Esophagus (tissue), 2 donors: ENCODE measurements around the gene BOLA2. TPM values are rescaled to one million over a fixed set of nuclear protein-coding genes. Genes with fewer than 3 reads are reported as not detected.
"Not testable (repeated sequence)": the region's sequence is repeated elsewhere in the genome, so short reads cannot be mapped to it uniquely, and the experiment has no call there.

ENCODE experiments used
- H3K27ac ChIP-seq, 2 donors: one replicate each; pipeline ENCODE4 v1.5.1; 2013; ENCODE audit warnings: low read depth in 2 of 2, mild to moderate bottlenecking in 2 of 2, inconsistent platforms in 1 of 2, low read length in 1 of 2, moderate library complexity in 1 of 2
- H3K27me3 ChIP-seq, 2 donors: one replicate each; pipeline ENCODE4 v1.6.1; 2013; ENCODE audit warnings: low read length in 2 of 2, control low read depth in 1 of 2, mild to moderate bottlenecking in 1 of 2; ENCODE audit not compliant: insufficient read depth in 2 of 2, control insufficient read depth in 1 of 2
- H3K36me3 ChIP-seq, 2 donors: one replicate each; pipeline ENCODE4 v1.6.1; 2013; ENCODE audit warnings: low read length in 1 of 2; ENCODE audit not compliant: control insufficient read depth in 2 of 2, insufficient read depth in 2 of 2
- H3K4me1 ChIP-seq, 2 donors: one replicate each; pipeline ENCODE4 v1.6.1; 2013; ENCODE audit warnings: low read length in 1 of 2; ENCODE audit not compliant: control insufficient read depth in 2 of 2, insufficient read depth in 2 of 2
- H3K4me3 ChIP-seq, 2 donors: one replicate each; pipeline ENCODE4 v1.5.1; 2013; ENCODE audit warnings: low read length in 2 of 2, mild to moderate bottlenecking in 2 of 2, low read depth in 1 of 2, moderate library complexity in 1 of 2
- H3K9me3 ChIP-seq, 2 donors: one replicate each; pipeline ENCODE4 v1.6.1; 2013; ENCODE audit warnings: mild to moderate bottlenecking in 2 of 2, low read depth in 1 of 2, low read length in 1 of 2, moderate library complexity in 1 of 2; ENCODE audit not compliant: control insufficient read depth in 2 of 2, insufficient read depth in 1 of 2
- WGBS, 2 donors: extraction: QIAGEN DNeasy Blood & Tissue Kit; methylation state at CpG; one replicate each; pipeline ENCODE4 v1.1.7; 2013; 5-methylcytosine and 5-hydroxymethylcytosine counted together
- polyA plus RNA-seq, 2 donors: library from polyadenylated mRNA; stranded (reverse); fragments of 200-250 nt; gene quantifications; one replicate each; pipeline ENCODE4 v1.2.3, GENCODE V29; 2013
- donor health status: healthy with polysubstance abuse.
- donor health status: Bipolar disorder and iron deficiency.

The BOLA2 gene
- 10 to 100 TPM; 18.8 to 26.0 TPM for polyA plus RNA-seq

GRCh38 chr16:29454269-29454668 is at the start of gene BOLA2, which contains the start of gene SLX1B:
Gene BOLA2, minus strand, starts transcription at chr16:29454351. Its CDS starts 98 bp downstream, at chr16:29454253.
Gene SLX1B, plus strand, starts transcription at chr16:29454533.
- not testable (repeated sequence) for H3K4me3 ChIP-seq, H3K4me1 ChIP-seq, H3K27ac ChIP-seq, H3K36me3 ChIP-seq, H3K27me3 ChIP-seq, H3K9me3 ChIP-seq
- no CpG with 5 or more reads among the region's 33 CpGs for WGBS, 2 donors

DNA sequence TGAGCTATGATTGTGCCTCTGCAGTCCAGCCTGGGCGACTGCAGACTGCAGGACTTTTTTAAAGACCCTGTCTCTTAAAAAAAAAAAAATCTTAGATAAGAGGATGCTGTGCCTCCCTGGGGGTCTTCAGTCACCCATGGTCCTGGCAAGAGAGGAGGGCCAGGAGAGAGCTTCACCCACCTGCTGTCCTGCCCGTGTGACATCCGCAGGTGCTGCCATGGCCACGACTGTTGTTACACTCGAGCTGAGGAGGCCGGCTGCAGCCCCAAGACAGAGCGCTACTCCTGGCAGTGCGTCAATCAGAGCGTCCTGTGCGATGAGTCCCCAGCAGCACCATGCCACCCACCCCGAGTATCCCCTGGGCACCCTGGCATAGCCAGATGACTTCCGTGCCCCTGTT is 28.1 kb upstream of the BOLA2 start:
- 72 to 86% methylated on average over 5 to 6 of the region's 12 CpGs for WGBS, 2 donors
- not testable (repeated sequence) for H3K36me3 ChIP-seq, H3K4me1 ChIP-seq, H3K27ac ChIP-seq, H3K4me3 ChIP-seq, H3K9me3 ChIP-seq, H3K27me3 ChIP-seq

DNA sequence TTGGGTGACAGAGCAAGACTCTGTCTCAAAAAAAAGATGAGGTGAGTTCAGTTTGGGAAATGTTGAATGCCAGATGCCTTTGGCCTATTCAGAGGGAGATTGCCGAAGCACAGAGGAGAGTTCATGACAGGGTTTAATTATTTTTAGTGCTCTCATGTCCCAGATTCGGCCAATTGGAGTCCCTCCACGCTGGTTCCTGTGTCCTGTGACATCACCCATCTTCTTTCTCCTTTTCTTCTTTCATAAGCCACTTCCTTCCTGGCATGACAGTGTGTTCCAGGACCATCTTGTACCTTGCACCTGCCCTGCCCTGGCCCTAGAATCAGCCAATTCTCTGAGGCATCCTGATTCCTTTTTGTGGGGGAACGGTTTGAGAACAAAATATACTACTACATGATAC is 17.9 kb upstream of the BOLA2 start:
- not testable (repeated sequence) for H3K4me1 ChIP-seq, H3K9me3 ChIP-seq, H3K27me3 ChIP-seq, H3K27ac ChIP-seq, H3K36me3 ChIP-seq, H3K4me3 ChIP-seq
- WGBS, 2 donors, result no CpG with 5 or more reads among the region's 4 CpGs

DNA sequence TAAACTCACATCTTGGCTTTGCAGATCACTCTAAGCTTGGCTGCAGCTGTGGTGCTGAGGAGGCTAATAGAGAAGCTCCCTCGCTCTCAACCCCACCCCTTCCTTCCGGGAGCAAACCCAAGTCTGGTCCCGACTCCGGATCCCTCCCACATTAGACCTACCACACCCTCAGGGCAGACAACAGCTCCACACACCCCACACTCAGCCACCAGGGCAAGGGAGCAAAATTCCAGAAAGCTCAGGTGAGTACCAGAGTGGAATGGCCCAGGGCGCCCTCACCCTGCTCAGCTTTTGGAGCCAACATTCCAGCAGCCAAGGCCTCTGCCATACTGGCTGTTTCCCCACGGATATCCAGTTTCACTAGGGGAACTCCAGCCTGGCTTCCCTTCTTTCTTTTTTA is 15.5 kb upstream of the BOLA2 start:
- H3K27me3 ChIP-seq, H3K4me3 ChIP-seq, H3K36me3 ChIP-seq, H3K4me1 ChIP-seq, H3K27ac ChIP-seq, H3K9me3 ChIP-seq: not testable (repeated sequence)
- 12 to 16% methylated on average over 5 of the region's 6 CpGs for WGBS, 2 donors

GRCh38 chr16:29467654-29468366 is 13.7 kb upstream of the BOLA2 start:
- H3K4me3 ChIP-seq, H3K27me3 ChIP-seq, H3K9me3 ChIP-seq, H3K4me1 ChIP-seq, H3K36me3 ChIP-seq, H3K27ac ChIP-seq: not testable (repeated sequence)
- WGBS, 2 donors, result no CpG with 5 or more reads among the region's 10 CpGs

DNA sequence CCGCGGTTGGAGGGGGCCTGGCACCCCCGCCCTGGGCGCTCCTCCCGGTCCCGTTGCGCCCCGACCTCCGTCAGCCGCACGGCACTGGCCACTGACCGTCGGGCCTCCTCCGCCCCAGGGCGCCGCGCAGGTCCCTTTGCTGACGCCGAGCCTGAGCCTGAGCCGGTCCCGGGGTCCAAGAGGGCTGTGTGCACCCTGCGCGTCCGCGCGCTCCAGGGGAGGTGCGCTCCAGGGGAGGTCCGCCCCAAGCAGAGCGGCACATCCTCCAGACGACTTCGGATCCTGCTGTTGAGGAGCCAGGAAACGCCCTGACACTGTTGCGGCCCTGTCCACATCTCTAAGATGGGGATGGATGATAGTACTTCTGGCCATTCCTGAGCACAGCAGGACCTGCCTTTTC is 12.8 kb upstream of the BOLA2 start:
- H3K9me3 ChIP-seq, H3K4me3 ChIP-seq, H3K27ac ChIP-seq, H3K36me3 ChIP-seq, H3K27me3 ChIP-seq, H3K4me1 ChIP-seq: not testable (repeated sequence)
- no CpG with 5 or more reads among the region's 33 CpGs for WGBS, 2 donors

- not testable (repeated sequence) for H3K4me3 ChIP-seq, H3K36me3 ChIP-seq
- WGBS, 2 donors, result no CpG with 5 or more reads among the region's 57 CpGs
These were observed 12.1 kb upstream of the BOLA2 start for GRCh38 chr16:29465985-29466824.

GRCh38 chr16:29460647-29461030 is 6.5 kb upstream of the BOLA2 start:
- not testable (repeated sequence) for H3K4me1 ChIP-seq, H3K27ac ChIP-seq, H3K4me3 ChIP-seq, H3K36me3 ChIP-seq, H3K9me3 ChIP-seq, H3K27me3 ChIP-seq
- no CpG with 5 or more reads among the region's 9 CpGs for WGBS, 2 donors

More at GRCh38 chr16:29465985-29466824, 12.1 kb upstream of the BOLA2 start:
- H3K27ac ChIP-seq, H3K27me3 ChIP-seq, H3K4me1 ChIP-seq, H3K9me3 ChIP-seq: not testable (repeated sequence)

- not testable (repeated sequence) for H3K27ac ChIP-seq, H3K27me3 ChIP-seq
- WGBS, 2 donors, result no CpG with 5 or more reads among the region's 13 CpGs
These were observed 5.8 kb upstream of the BOLA2 start, which contains the start of gene SULT1A4 for GRCh38 chr16:29459706-29460646. Gene SULT1A4, plus strand, starts transcription at chr16:29459913. Its CDS starts 1,473 bp downstream, at chr16:29461386.

More at GRCh38 chr16:29459706-29460646, 5.8 kb upstream of the BOLA2 start, which contains the start of gene SULT1A4:
- not testable (repeated sequence) for H3K4me1 ChIP-seq, H3K4me3 ChIP-seq, H3K9me3 ChIP-seq, H3K36me3 ChIP-seq
